KG1 (cell line): ENCODE measurements around the gene PSMD8.
"Not testable (repeated sequence)": the region's sequence is repeated elsewhere in the genome, so short reads cannot be mapped to it uniquely, and the experiment has no call there.

Experiments
- DNase-seq: peaks from one replicate; lab custom pipeline; 2025; lab: John Stamatoyannopoulos, UW

The PSMD8 gene

GRCh38 chr19:38411041-38411712 lies 36.8 kb downstream of the PSMD8 start:
- no peak for DNase-seq

GRCh38 chr19:38411898-38412297 lies 37.5 kb downstream of the PSMD8 start:
- DNase-seq, result not testable (repeated sequence)

- no peak for DNase-seq
These were observed 38.1 kb downstream of the PSMD8 start for GRCh38 chr19:38412491-38412890.

- DNase-seq, result no peak
These were observed 38.6 kb downstream of the PSMD8 start for GRCh38 chr19:38412961-38413360.

- DNase-seq, result no peak
These were observed 39.0 kb downstream of the PSMD8 start for GRCh38 chr19:38413416-38413815.

- DNase-seq, result no peak
These were observed 42.8 kb downstream of the PSMD8 start for GRCh38 chr19:38417146-38417543.

- no peak for DNase-seq
These were observed 43.5 kb downstream of the PSMD8 start for GRCh38 chr19:38417544-38418506.

- no peak for DNase-seq
These were observed 46.6 kb downstream of the PSMD8 start for GRCh38 chr19:38420935-38421334.

- DNase-seq, result no peak
These were observed 47.5 kb downstream of the PSMD8 start for GRCh38 chr19:38421856-38422255.

GRCh38 chr19:38422438-38422837 lies 48.1 kb downstream of the PSMD8 start:
- DNase-seq, result no peak

GRCh38 chr19:38424272-38424671 lies 49.9 kb downstream of the PSMD8 start:
- no peak for DNase-seq

- no peak for DNase-seq
These were observed 50.9 kb downstream of the PSMD8 start for GRCh38 chr19:38425222-38425809.

GRCh38 chr19:38425810-38426466 lies 51.6 kb downstream of the PSMD8 start, which contains the start of gene RASGRP4:
Gene RASGRP4 (minus strand): TSS chr19:38426219. CDS start chr19:38426091, 128 bp downstream.
- DNase-seq, result peak; percentile 62

GRCh38 chr19:38427035-38427677 lies 52.8 kb downstream of the PSMD8 start:
- not testable (repeated sequence) for DNase-seq

GRCh38 chr19:38429055-38429810 lies 54.9 kb downstream of the PSMD8 start:
- no peak for DNase-seq

GRCh38 chr19:38429811-38430156 lies 55.4 kb downstream of the PSMD8 start:
- no peak for DNase-seq

- no peak for DNase-seq
These were observed 56.6 kb downstream of the PSMD8 start for GRCh38 chr19:38430931-38431330.

- no peak for DNase-seq
These were observed 58.9 kb downstream of the PSMD8 start, which contains the start of gene RYR1 for GRCh38 chr19:38433268-38433733. Gene RYR1 (plus strand): TSS chr19:38433691. CDS start chr19:38433830, 139 bp downstream.
